HG02943 (cell line): Measurements from ENCODE around the gene TMX4.
A peak's percentile ranks its signal among the peaks of the same experiment; 100 is the strongest.
"Not testable (repeated sequence)": the region's sequence is repeated elsewhere in the genome, so short reads cannot be mapped to it uniquely, and the experiment has no call there.

Experiments used
- ATAC-seq: cut with Tn5 transposase; IDR thresholded peaks from one replicate; pipeline ENCODE4 v1.9.1; 2021; ENCODE audit warnings: mild to moderate bottlenecking, low read depth, moderate library complexity; ENCODE audit not compliant: unreplicated experiment

TMX4 gene

DNA sequence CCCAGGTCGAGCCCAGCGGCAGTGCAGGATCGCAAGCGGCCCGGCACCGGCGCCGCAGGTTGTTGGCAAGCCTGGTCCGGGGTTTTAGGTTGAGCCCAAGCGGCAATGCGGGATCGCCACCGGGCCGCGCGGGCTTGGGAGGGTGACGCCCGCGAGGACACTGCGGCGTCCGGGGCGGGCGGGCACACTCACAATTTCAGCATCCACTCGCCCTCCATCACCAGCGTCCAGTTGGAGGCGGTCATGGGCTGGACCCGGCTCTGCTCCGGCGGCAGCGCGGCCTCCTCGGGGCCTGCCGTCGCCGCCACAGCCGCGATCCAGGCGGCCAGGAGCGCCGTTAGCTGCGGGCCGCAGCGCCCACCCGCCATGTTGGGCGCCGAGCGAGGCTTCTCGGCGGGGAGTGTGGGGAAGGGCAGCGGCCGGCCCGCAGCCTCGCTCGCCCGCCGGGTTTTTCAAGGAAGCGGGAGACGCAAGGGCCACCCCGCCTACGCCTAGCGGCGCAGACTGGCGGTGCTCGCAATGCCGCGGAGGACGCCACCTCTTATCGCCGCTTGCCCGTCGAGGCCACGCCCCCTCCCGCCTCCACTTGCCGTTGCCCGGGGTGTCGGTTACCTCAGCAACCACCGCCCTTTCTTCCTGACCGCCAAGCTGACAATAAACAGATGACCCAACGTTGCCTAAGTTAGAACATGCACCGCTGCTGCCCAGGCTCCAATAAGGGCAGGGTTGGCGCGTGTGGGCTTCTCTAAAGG, at the start of gene TMX4:
TMX4 (minus strand) TSS at position 516 of the 752 bp plus-strand sequence; CDS start at position 368, 148 bp downstream.
- peak; percentile 90 for ATAC-seq

GRCh38 chr20:8067082-8067481, 47.5 kb upstream of the TMX4 start:
- ATAC-seq = no peak

DNA sequence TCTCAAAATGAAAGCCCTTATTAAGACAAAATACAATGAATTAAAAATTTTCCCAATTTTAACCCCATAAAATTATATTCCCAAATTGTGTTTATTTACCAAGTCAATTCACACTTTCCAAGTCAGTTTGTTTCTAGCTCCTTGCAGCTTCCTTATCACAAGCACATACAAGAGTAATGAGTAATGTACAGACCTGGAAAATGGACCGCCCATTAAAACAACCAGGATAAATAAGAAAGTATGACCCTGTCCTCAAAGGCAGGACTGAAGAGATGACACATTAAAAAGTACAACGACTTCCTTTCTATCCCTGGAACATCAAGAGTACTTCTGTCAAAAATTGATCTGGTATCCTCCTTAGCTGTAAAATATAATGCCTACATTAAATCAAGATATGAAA, 47.1 kb upstream of the TMX4 start:
- ATAC-seq = no peak

- no peak for ATAC-seq
These were observed 46.1 kb upstream of the TMX4 start for GRCh38 chr20:8065691-8066090.

DNA sequence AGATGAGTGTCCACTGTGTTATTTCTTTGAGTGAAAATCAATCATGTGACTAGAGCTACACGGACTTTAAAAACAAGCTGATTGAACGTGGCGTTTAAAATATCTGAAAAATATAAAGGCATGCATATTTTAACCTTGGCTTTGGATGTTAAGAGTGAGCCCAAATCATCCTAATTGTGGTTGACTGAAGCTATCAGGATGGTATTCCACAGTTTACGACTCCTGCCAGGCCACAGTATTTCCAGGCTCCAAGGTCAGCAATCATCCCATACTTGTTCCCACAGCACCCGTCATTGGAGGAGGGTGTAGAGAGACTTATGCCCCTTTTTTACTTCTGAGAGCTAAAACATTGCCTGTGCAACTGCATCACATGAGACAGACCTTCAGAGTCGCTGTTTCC, 43.2 kb upstream of the TMX4 start:
- no peak for ATAC-seq

- no peak for ATAC-seq
These were observed 42.4 kb upstream of the TMX4 start for GRCh38 chr20:8061861-8062518.

- no peak for ATAC-seq
These were observed 41.4 kb upstream of the TMX4 start for GRCh38 chr20:8060977-8061376.

DNA sequence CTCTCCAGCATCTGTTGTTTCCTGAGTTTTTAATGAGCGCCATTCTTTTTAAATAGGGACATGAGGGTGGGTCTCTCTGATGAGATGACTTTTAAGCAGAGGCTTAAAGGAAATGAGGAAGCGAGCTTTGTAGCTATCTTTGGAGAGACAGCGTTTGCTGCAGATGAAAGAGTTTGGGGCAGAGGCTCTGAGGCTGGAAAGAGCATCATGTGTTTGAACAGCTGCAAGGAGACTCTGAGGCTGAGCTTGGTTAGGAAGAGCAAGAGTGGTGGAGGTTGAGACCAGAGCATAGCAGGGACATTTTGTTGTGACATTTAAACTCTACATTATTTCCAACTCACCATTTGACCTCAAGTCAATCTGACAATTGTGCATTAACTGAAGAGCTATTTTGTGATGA, 38.3 kb upstream of the TMX4 start:
- ATAC-seq = no peak

- no peak for ATAC-seq
These were observed 35.5 kb upstream of the TMX4 start for GRCh38 chr20:8055096-8055495.

- no peak for ATAC-seq
These were observed 30.7 kb upstream of the TMX4 start for GRCh38 chr20:8050157-8050837.

DNA sequence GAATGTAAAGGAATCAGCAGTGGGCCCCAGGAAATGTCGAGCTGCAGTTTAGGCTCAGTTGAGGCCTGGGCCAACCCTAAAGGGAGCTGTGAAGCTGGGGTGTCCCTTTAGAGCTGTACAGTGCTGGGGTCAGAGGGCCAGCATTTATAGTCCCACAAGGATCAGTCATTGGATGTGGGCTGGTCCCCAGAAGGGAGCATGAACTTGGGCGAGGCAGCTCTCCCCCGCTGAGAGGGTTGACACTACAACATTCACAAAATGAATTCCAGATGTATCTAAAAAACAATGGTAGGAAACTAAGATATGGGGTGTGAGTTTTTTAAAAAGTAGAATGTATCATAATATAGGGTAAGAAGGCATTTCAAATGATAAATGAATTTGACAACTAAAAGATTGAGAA, 29.7 kb upstream of the TMX4 start:
- ATAC-seq = no peak

DNA sequence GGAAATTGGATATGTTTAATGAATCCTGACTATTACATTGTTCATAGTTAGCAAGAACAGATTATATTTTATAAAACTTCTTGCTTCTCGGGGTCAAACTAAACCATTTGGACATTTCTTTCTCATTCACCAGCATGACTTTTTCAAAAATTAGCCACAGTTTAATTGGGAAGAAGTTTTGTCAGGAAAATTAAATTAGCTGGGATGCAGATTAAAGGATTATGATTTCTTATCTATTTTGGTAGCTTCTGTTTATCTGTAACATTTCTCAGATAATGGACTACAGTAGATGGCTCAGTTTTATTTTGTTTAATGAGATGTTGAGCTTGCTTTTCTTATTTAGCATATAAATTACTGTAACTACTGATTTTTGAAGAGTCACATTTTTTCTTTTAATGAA, 26.4 kb upstream of the TMX4 start:
- no peak for ATAC-seq

GRCh38 chr20:8043687-8044282, 24.2 kb upstream of the TMX4 start:
- ATAC-seq = peak; percentile 98

- no peak for ATAC-seq
These were observed 19.5 kb upstream of the TMX4 start for GRCh38 chr20:8039042-8039441.

- ATAC-seq = no peak
These were observed 17.2 kb upstream of the TMX4 start for GRCh38 chr20:8036771-8037170.

- no peak for ATAC-seq
These were observed 13.7 kb upstream of the TMX4 start for GRCh38 chr20:8033151-8033841.

GRCh38 chr20:8032499-8032898, 12.9 kb upstream of the TMX4 start:
- no peak for ATAC-seq

DNA sequence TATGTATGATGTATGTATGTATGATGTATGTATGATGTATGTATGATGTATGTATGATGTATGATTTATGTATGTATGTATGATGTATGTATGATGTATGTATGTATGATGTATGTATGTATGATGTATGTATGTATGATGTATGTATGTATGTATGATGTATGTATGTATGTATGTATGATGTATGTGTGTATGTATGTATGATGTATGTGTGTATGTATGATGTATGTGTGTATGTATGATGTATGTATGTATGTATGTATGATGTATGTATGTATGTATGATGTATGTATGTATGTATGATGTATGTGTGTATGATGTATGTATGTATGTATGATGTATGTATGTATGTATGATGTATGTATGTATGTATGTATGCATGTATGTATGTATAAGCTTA, 12.0 kb upstream of the TMX4 start:
- ATAC-seq = not testable (repeated sequence)

DNA sequence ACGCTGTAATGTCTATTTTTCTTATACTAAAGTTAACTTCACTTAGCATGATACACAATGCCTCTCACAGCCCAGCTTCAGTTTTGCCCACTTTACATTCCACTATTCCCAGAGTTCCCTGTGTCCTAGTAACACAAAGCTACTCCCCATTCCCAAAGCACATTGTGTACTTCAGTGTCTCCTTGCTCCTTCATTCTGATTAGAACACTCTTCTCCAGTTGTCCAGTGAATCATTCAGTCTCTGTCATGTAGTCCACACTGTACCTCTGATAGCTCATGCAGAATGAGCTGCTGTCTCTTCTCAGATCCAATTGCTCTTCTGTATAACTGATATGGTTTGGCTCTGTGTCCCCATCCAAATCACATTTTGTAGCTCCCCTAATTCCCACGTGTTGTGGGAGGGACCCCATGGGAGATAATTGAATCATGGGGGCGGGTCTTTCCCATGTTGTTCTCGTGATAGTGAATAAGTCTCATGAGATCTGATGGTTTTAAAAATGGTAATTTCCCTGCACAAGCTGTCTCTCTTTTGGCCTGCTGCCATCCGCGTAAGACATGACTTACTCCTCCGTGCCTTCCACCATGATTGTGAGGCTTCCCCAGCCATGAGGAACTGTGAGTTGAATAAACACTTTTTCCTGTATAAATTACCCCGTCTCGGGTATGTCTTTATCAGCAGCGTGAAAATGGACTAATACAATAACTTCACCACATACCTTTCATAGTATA, 2.1 kb upstream of the TMX4 start:
- no peak for ATAC-seq
